Erythroblast (primary cell): ENCODE data around the gene METTL22.

Source experiments
- GATA1 ChIP-seq: IDR thresholded peaks from 2 replicates; pipeline ENCODE4 v1.6.1; 2011; ENCODE audit warnings: low read depth, mild to moderate bottlenecking, control low read depth, low read length, moderate library complexity
- POLR2A ChIP-seq: IDR thresholded peaks from 2 replicates; pipeline ENCODE4 v1.6.1; 2011; ENCODE audit warnings: mild to moderate bottlenecking, low read length

- no peak for TF ChIP-seq POLR2A
- no peak for TF ChIP-seq GATA1
Measured at GRCh38 chr16:8631818-8632465, 10.4 kb downstream of the METTL22 start.
